ENCODE results near the gene PEX7.

GRCh38 chr6:136961848-136962247 lies 139.5 kb downstream of the PEX7 start:
- TF ChIP-seq, protein P1, sequence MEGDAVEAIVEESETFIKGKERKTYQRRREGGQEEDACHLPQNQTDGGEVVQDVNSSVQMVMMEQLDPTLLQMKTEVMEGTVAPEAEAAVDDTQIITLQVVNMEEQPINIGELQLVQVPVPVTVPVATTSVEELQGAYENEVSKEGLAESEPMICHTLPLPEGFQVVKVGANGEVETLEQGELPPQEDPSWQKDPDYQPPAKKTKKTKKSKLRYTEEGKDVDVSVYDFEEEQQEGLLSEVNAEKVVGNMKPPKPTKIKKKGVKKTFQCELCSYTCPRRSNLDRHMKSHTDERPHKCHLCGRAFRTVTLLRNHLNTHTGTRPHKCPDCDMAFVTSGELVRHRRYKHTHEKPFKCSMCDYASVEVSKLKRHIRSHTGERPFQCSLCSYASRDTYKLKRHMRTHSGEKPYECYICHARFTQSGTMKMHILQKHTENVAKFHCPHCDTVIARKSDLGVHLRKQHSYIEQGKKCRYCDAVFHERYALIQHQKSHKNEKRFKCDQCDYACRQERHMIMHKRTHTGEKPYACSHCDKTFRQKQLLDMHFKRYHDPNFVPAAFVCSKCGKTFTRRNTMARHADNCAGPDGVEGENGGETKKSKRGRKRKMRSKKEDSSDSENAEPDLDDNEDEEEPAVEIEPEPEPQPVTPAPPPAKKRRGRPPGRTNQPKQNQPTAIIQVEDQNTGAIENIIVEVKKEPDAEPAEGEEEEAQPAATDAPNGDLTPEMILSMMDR (IDR thresholded peaks at IDR 0.05) = no peak
- no peak for TF ChIP-seq POLR2A (IDR thresholded peaks at IDR 0.05)

Measured in uterus (tissue), 2 donors.